HG02763 (cell line): ENCODE data around the gene EVI2B.
"Not testable (repeated sequence)": the region's sequence is repeated elsewhere in the genome, so short reads cannot be mapped to it uniquely, and the experiment has no call there.

Experiments
- ATAC-seq: cut with Tn5 transposase; IDR thresholded peaks from one replicate; pipeline ENCODE4 v1.9.1; 2021; ENCODE audit warnings: mild to moderate bottlenecking, moderate library complexity; ENCODE audit not compliant: unreplicated experiment

The EVI2B gene

DNA sequence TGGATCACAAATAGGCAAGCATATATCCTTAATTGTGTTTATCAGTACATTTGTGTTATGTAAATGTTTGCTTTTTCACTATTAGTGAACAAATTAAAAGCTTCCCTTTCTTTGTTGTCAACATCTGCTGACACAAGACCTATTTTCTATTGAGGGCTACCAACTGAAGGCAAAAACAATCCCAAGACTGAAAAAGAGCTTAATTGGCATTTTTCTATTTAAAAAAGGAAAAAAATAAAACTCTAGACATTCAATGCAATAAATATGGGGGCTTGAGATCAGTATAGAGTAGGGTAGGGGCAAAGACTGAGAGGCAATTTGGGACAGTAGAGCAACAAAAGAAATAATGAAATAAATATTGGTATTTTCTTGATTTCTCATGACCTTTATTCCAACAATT lies 41.1 kb downstream of the EVI2B start:
- ATAC-seq: no peak

DNA sequence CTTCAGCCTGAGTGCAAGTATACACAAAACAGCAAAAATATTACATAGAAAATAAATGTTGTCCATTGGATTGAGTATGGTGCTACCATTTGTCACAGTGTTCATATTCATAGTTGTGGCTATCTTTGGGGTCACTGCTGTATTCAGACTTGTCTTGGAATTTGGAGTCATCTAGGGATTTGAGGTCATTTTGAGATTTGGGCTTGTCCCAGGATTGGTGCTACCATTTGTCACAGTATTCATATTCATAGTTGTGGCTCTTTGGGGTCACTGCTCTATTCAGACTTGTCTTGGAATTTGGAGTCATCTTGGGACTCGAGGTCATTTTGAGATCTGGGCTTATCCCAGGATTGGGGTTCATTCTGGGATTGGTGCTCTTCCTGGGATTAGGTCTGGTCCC lies 41.6 kb downstream of the EVI2B start:
- no peak for ATAC-seq

DNA sequence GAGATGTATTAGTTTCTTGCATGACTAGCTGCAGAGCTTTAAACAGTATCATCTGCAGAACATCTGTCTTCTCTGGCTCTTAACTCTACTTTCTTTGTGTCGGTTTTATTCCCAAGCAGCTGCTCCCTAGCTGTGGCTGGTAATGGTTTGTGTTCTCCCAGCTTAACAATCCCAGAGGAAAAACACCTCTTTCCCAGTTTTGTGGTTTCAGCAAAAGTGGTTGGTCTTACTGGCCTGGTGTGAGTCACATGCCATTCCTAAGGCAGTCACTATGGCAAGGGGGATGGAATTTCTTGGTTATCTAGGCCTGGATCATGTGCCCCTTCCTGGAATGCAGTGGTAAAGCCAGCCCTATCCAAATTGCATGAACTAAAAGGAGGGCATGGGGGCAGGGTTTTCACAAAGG lies 44.3 kb downstream of the EVI2B start:
- no peak for ATAC-seq

DNA sequence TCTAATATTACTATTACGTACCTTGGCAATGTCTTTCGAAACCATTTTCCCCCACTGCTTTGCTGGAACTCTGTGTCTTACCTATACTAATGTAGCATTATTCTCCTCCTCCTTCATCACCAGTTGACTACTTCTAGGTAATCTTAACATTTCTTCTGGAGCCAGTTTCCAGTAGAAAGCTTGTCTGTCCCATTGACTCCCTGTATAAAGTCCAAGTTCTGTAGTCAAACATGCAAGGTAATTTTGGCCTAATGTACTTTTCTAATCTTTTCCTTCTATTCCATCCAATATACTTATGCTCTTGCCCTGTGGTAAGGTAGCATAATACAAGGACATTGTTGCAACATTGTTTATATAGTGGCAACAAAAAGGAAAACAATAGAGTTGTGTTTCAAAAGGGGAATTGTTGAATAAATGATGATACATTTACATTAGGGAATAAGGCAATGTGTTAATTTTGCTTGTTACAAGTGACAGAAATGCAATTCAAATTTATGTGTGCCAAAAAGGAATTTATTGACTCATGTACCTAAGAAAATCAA lies 44.7 kb downstream of the EVI2B start:
- ATAC-seq: no peak

GRCh38 chr17:31266042-31266441 lies 47.8 kb downstream of the EVI2B start:
- no peak for ATAC-seq

DNA sequence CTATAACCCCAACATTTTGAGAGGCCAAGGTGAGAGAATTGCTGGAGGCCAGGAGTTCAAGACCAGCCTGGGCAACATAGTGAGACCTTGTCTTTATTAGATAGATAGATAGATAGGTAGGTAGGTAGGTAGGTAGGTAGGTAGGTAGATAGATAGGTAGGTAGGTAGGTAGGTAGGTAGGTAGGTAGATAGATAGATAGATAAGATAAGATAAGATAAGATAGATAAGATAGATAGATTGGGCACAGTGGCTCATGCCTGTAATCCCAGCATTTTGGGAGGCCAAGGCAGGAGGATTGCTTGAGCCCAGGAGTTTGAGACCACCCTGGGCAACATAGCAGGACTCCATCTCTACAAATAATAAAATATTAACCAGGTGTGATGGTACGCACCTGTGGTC lies 50.9 kb downstream of the EVI2B start:
- ATAC-seq: not testable (repeated sequence)

DNA sequence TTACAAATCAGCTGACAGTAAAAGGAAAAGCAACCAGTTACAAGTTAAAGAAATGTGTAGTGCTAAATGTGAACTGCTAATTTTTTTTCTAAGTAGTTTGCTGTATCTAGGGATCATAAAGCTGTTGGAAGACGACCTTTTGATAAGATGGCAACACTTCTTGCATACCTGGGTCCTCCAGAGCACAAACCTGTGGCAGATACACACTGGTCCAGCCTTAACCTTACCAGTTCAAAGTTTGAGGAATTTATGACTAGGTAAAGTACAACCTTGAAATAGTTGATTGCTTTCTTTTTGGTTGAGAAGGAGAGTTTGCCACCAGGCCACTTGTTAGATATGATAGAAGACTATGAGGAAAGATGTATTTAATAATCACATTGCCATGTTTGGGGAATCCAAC lies 52.3 kb downstream of the EVI2B start:
- no peak for ATAC-seq

DNA sequence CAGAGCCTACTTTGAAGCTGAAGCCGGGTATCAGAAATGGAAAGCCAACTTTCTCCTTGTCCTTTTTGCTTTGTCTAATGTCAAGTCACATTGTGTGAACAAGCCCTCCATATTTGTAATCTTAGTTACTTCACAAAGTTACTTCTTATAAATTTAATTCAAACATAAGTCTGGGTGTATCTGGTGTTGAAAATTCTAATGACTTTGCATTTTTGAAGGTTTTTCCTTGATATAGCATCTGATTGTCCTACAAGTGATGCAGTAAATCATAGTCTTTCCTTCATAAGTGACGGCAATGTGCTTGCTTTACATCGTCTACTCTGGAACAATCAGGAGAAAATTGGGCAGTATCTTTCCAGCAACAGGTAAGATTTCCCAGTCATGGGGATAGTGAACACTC lies 53.7 kb downstream of the EVI2B start:
- no peak for ATAC-seq

DNA sequence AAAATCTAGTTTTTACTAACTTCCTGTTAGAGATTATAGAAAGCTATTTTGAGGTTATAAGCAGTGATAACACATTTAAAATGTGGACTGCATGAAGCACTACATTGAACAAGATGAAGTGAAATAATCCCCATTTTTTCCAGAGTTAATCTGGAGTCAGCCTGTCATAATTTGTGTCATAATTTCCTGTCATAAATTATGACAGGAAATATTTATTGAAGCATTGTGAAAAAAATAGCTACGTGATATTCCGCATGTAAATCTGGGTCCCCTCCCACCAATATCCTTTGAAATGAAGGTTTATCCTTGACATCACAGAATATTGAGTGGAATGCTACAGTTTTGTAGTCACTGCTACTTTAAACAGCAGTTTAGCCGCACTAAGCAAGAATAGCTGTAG lies 56.9 kb downstream of the EVI2B start:
- no peak for ATAC-seq

DNA sequence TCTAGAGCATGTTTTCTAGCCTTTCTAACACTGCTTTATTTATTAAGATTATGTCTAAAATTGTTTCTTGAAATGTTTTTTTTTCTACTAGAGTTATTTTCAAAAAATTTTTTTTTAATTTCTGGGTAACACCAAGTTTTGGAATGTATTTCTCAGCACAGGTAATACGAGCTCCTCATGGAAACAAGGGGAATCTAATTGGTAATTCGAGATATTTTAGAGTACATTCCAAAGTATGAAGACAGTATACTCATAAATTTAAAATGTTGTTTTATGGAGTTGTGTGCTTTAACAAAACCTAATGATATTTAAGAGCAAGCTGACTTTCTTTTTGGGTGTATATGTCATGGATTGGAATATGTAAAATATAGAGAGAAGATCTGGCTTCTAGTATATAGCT lies 59.2 kb downstream of the EVI2B start:
- ATAC-seq: no peak
